OCI-LY3 (cell line): ENCODE results near the gene LMNA.
A peak's percentile ranks its signal among the peaks of the same experiment; 100 is the strongest.

Experiments used
- H2AFZ ChIP-seq: fragments of 200-600, 300-600 bp; shearing (Covaris generic); 2 replicates; pipeline ENCODE4 v1.6.0; 2014; ENCODE audit warnings: antibody characterized with exemption, low read depth, low read length
- H3K27ac ChIP-seq: fragments of 200-600, 300-600 bp; sonication (generic); 2 replicates; pipeline ENCODE4 v1.5.1; 2014; ENCODE audit warnings: mild to moderate bottlenecking, low read length, moderate library complexity, mixed read lengths
- H3K27me3 ChIP-seq: fragments of 200-600, 300-600 bp; sonication (generic); 2 replicates; pipeline ENCODE4 v1.6.1; 2014; ENCODE audit warnings: low read depth, low read length, mixed read lengths
- H3K36me3 ChIP-seq: fragments of 200-600, 300-600 bp; sonication (generic); replicated peaks from 2 replicates; pipeline ENCODE3; 2014; ENCODE audit warnings: low read depth, low read length, mixed read lengths
- H3K4me1 ChIP-seq: fragments of 300-600, 200-600 bp; sonication (generic); 2 replicates; pipeline ENCODE4 v1.6.1; 2014; ENCODE audit warnings: low read length, mixed read lengths
- H3K4me2 ChIP-seq: fragments of 200-600, 300-600 bp; sonication (generic); 2 replicates; pipeline ENCODE4 v1.6.1; 2014; ENCODE audit warnings: low read length, mixed read lengths
- H3K4me3 ChIP-seq: fragments of 300-600, 200-600 bp; sonication (generic); 2 replicates; pipeline ENCODE4 v1.5.1; 2014; ENCODE audit warnings: antibody characterized with exemption, mild to moderate bottlenecking, low read length, moderate library complexity
- H3K79me2 ChIP-seq: fragments of 300-600, 200-600 bp; shearing (Covaris generic); 2 replicates; pipeline ENCODE4 v1.6.1; 2014; ENCODE audit warnings: mild to moderate bottlenecking, low read length, mixed read lengths
- H3K9ac ChIP-seq: fragments of 300-600, 200-600 bp; shearing (Covaris generic); 2 replicates; pipeline ENCODE4 v1.6.0; 2014; ENCODE audit warnings: mild to moderate bottlenecking, low read length, moderate library complexity
- H3K9me3 ChIP-seq: fragments of 200-600, 300-600 bp; shearing (Covaris generic); 2 replicates; pipeline ENCODE4 v1.6.1; 2014; ENCODE audit warnings: low read length, mixed read lengths; ENCODE audit not compliant: insufficient read depth
- H4K20me1 ChIP-seq: fragments of 200-600, 300-600 bp; sonication (generic); 2 replicates; pipeline ENCODE4 v1.6.1; 2016; ENCODE audit warnings: low read length, mixed read lengths; ENCODE audit not compliant: insufficient read depth
- EZH2phosphoT487 ChIP-seq: fragments of 200-600 bp; shearing (Covaris generic); IDR thresholded peaks from 2 replicates; pipeline ENCODE4 v1.6.1; 2018; ENCODE audit warnings: antibody characterized with exemption, mixed run types, low read depth
- TF ChIP-seq, protein P1 (sequence below): fragments of 200-600, 300-600 bp; sonication (generic); IDR thresholded peaks from 2 replicates; pipeline ENCODE4 v1.5.1; 2014; ENCODE audit warnings: antibody characterized with exemption, low read length, low read depth

The LMNA gene

DNA sequence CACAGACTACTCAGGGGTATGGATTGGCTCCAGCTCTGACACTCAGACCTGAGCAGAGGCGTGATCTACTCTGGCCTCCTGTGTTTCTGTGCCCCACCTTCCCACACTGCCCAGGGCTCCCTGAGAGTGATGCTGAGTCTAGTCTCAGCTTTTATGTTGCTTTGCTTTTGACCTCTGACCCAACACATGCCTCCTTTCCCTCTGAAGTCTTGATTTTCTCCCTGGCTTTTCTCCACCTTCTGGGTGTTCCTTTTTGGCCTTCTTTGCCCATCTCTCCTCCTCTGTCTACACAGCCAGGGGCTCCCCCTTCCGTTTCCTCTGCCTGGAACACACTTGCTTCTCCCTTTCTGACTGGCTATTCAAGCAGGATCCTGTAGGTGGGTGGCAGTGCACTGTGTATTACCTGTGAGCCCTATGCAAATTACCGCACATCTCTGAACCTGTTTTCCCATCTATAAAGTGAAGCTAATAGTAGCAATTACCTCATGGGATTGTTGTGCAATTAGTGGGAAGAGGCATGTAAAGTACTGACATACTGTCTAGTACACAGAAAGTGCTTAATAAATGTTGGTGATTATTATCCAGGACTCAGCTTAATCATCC lies 18.5 kb upstream of the LMNA start:
- H3K27me3 ChIP-seq = peaks cover 27% of the 10 kb centered on the region
- H2AFZ ChIP-seq = no peak overlapping the region
- H4K20me1 ChIP-seq = peaks cover 6% of the 10 kb centered on the region
- no peak for TF ChIP-seq EZH2phosphoT487
- TF ChIP-seq, protein P1, sequence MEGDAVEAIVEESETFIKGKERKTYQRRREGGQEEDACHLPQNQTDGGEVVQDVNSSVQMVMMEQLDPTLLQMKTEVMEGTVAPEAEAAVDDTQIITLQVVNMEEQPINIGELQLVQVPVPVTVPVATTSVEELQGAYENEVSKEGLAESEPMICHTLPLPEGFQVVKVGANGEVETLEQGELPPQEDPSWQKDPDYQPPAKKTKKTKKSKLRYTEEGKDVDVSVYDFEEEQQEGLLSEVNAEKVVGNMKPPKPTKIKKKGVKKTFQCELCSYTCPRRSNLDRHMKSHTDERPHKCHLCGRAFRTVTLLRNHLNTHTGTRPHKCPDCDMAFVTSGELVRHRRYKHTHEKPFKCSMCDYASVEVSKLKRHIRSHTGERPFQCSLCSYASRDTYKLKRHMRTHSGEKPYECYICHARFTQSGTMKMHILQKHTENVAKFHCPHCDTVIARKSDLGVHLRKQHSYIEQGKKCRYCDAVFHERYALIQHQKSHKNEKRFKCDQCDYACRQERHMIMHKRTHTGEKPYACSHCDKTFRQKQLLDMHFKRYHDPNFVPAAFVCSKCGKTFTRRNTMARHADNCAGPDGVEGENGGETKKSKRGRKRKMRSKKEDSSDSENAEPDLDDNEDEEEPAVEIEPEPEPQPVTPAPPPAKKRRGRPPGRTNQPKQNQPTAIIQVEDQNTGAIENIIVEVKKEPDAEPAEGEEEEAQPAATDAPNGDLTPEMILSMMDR = no peak
- no peak overlapping the region; the same call in 1 of the 2 replicates for H3K4me3 ChIP-seq
- H3K36me3 ChIP-seq = no peaks in the 10 kb centered on the region
- H3K4me2 ChIP-seq = peak overlapping the region; percentile 92
- peaks cover 32% of the 10 kb centered on the region for H3K4me1 ChIP-seq
- no peaks in the 10 kb centered on the region for H3K9me3 ChIP-seq
- no peak overlapping the region for H3K27ac ChIP-seq
- H3K9ac ChIP-seq = no peak overlapping the region
- H3K79me2 ChIP-seq = no peaks in the 10 kb centered on the region

DNA sequence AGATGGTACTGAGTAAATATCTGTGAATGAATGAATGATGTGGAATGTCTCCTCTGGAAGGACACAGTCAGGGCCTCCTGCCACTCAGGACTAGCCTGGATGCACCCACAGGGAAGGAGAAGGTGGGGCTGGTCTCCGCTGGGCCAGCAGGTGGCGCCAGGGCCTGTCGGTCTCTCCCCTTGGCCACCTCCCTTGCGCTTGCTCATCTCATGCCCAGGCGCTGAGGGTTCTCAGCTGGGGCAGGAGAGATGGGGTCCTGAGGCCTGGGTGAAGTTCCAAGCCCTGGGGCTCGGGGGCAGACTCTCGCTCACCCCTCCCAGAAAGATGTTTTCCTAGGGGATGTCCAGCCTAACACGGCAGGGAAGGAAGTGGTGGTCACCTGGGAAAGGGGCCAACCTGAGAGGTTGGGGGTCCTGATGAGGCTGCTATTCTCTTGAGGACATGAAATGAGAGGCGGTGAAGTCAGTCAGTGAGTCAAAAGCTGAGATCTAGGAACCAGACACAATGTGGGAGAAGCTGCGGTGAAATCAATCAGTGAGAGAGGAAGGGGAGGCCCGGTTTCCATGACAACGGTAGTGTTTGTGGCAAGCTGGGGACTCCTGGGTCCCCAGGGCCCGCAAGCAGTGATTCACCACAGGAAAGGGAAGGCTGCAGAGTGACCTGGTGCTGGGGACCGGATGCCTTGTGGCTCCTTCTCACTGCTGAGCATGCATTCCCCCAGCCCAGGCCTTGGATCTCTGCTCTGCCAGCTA lies 17.7 kb upstream of the LMNA start:
- Histone ChIP-seq H3K4me1 (peaks cover 32% of the 10 kb centered on the region), H3K27ac (peak overlapping the region; percentile 77), H3K79me2 (no peaks in the 10 kb centered on the region), H3K27me3 (peaks cover 28% of the 10 kb centered on the region), H2AFZ (no peak overlapping the region), H3K9ac (peak overlapping the region; percentile 47; the same call in 1 of the 2 replicates), H3K4me3 (peak overlapping the region; percentile 65), H4K20me1 (peaks cover 6% of the 10 kb centered on the region), H3K9me3 (no peaks in the 10 kb centered on the region), H3K36me3 (no peaks in the 10 kb centered on the region), H3K4me2 (peak overlapping the region; percentile 92)
- TF ChIP-seq, protein P1 = peak; percentile 99
- no peak for TF ChIP-seq EZH2phosphoT487

DNA sequence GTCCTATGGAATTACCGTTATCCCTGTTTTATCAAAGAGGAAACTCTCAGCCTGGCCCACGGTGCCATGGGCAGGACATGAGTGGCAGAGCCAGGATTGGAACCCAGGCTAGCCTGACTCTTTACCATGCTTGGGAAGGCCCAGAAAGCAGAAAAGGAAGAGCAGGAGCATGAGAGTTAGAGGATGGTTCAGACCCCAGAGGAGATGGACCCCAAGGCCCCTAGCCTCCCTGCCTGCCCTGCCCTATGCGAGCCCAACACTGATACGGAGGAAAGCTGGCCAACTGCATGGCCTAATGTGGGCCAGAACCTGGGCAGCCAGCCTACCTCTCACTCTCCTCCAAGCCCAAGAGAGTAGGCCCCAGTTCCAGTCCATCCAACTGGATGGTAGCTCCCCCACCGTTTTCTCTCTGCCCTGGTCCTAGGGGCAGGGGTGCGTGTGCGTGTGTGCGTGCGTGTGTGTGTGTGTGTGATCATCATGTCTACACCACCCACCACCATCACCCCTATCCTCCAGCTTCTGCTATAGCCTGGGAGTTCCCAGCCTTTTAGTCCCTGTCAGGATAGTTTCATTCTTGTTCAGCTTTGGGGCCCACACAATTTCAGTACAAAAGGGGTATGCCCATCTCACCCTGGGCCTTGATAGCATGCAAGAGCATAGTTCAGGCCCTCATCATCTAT lies 16.9 kb upstream of the LMNA start:
- Histone ChIP-seq H3K4me2 (peak overlapping the region; percentile 92), H3K4me3 (peak overlapping the region; percentile 65), H3K9ac (no peak overlapping the region), H3K27ac (no peak overlapping the region), H3K36me3 (no peaks in the 10 kb centered on the region), H3K27me3 (peaks cover 28% of the 10 kb centered on the region), H4K20me1 (peaks cover 6% of the 10 kb centered on the region), H3K79me2 (no peaks in the 10 kb centered on the region), H3K4me1 (peaks cover 32% of the 10 kb centered on the region), H2AFZ (no peak overlapping the region), H3K9me3 (no peaks in the 10 kb centered on the region)
- TF ChIP-seq, protein P1 = no peak
- TF ChIP-seq EZH2phosphoT487 = no peak

DNA sequence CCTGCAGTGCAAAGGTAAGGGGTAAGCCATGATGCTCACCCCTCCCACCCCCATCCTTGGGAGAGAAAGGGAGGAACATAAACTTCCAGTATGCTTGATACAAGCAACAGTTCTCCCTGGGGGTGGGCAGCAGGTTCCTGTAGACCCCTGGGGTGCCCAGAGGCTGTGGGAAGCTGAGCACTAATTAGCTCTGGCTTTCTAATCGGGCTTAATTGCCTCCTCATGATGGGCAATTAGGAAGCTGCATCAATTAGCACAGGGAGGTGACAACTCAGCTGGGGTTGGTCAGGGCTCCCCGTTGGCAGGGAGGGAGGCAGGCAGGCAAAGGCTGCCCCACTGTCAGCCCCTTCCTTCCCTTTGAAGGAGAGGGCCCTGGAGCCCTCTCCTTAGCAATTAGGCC lies 15.7 kb upstream of the LMNA start:
- H3K27ac ChIP-seq = no peak overlapping the region
- no peak overlapping the region for H2AFZ ChIP-seq
- no peaks in the 10 kb centered on the region for H3K36me3 ChIP-seq
- H3K9ac ChIP-seq = no peak overlapping the region
- H3K79me2 ChIP-seq = no peaks in the 10 kb centered on the region
- peaks cover 6% of the 10 kb centered on the region for H4K20me1 ChIP-seq
- H3K27me3 ChIP-seq = peaks cover 25% of the 10 kb centered on the region
- H3K9me3 ChIP-seq = no peaks in the 10 kb centered on the region
- no peak overlapping the region for H3K4me2 ChIP-seq
- peaks cover 42% of the 10 kb centered on the region for H3K4me1 ChIP-seq
- no peak for TF ChIP-seq EZH2phosphoT487
- TF ChIP-seq, protein P1 = no peak
- no peak overlapping the region for H3K4me3 ChIP-seq
